ENCODE data around the gene SUGCT. TPM values are rescaled to one million over a fixed set of nuclear protein-coding genes. Genes with fewer than 3 reads are reported as not detected.

Gene SUGCT
- total and polyA plus RNA-seq, 2 of the 13 experiments (the other 11 are each of a cell fraction or from before 2014, with no cell fraction given), result 10.1 to 22.2 TPM

DNA sequence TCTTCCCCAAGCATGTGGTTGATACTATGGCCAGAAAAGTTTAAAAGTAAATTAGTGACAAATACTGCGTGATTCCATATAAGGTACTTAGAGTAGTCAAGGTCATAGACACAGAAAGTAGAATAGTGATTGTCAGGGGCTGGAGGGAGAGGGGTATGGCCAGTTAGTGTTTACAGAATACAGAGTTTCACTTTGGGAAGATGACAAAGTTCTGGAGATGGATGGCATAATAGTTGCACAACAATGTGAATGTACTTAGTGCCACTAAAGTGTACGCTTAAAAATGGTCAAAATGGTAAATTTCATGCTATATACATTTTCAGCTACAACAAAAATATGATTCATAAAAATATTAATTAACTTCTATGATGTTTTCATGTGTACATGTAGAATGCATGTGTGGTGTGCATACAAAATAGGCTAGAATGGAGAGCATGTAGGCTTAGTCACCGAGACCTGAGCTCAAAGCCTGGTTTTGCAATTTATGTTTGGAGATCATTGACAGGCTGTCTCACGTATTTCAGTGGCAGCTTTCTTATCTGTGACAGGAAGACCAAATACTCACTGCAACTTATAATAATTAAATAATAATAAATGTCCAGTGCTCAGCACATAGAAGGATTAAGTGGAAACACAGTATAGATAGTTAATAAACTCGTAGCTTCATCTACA is 625.6 kb downstream of the SUGCT start (continued):
- no peak for TF ChIP-seq ZHX2 (IDR thresholded peaks at IDR 0.05; ENCODE audit: low read depth)
- no peak for TF ChIP-seq ZHX2 (CRISPR knock-in tag; IDR thresholded peaks at IDR 0.05; ENCODE audit: borderline replicate concordance)
- TF ChIP-seq, protein P1, sequence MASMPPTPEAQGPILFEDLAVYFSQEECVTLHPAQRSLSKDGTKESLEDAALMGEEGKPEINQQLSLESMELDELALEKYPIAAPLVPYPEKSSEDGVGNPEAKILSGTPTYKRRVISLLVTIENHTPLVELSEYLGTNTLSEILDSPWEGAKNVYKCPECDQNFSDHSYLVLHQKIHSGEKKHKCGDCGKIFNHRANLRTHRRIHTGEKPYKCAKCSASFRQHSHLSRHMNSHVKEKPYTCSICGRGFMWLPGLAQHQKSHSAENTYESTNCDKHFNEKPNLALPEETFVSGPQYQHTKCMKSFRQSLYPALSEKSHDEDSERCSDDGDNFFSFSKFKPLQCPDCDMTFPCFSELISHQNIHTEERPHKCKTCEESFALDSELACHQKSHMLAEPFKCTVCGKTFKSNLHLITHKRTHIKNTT (CRISPR knock-in tag; IDR thresholded peaks at IDR 0.05), result no peak
- TF ChIP-seq ZNF441 (CRISPR knock-in tag; IDR thresholded peaks at IDR 0.05; ENCODE audit: borderline replicate concordance), result no peak
- TF ChIP-seq KDM6A (CRISPR knock-in tag; IDR thresholded peaks at IDR 0.05; ENCODE audit: low read depth), result 0 out of 2 replicates have a peak, but pooled peaks have one; percentile 11
- TF ChIP-seq JARID2 (CRISPR knock-in tag; IDR thresholded peaks at IDR 0.05; ENCODE audit: insufficient replicate concordance), result no peak
- no peak for TF ChIP-seq ZNF775 (CRISPR knock-in tag; IDR thresholded peaks at IDR 0.05; ENCODE audit: borderline replicate concordance)
- no peak for TF ChIP-seq NFYC (CRISPR knock-in tag; IDR thresholded peaks at IDR 0.05)
- no peak for TF ChIP-seq ZSCAN9 (CRISPR knock-in tag; IDR thresholded peaks at IDR 0.05; ENCODE audit: borderline replicate concordance)
- TF ChIP-seq ZEB1 (IDR thresholded peaks at IDR 0.05; ENCODE audit: insufficient replicate concordance, low read depth), result no peak
- TF ChIP-seq, protein P2, sequence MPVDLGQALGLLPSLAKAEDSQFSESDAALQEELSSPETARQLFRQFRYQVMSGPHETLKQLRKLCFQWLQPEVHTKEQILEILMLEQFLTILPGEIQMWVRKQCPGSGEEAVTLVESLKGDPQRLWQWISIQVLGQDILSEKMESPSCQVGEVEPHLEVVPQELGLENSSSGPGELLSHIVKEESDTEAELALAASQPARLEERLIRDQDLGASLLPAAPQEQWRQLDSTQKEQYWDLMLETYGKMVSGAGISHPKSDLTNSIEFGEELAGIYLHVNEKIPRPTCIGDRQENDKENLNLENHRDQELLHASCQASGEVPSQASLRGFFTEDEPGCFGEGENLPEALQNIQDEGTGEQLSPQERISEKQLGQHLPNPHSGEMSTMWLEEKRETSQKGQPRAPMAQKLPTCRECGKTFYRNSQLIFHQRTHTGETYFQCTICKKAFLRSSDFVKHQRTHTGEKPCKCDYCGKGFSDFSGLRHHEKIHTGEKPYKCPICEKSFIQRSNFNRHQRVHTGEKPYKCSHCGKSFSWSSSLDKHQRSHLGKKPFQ (CRISPR knock-in tag; IDR thresholded peaks at IDR 0.05; ENCODE audit: insufficient replicate concordance), result no peak
- TF ChIP-seq KIAA2018 (CRISPR knock-in tag; IDR thresholded peaks at IDR 0.05; ENCODE audit: borderline replicate concordance), result no peak
